ENCODE results near the gene CTNNA2.

DNA sequence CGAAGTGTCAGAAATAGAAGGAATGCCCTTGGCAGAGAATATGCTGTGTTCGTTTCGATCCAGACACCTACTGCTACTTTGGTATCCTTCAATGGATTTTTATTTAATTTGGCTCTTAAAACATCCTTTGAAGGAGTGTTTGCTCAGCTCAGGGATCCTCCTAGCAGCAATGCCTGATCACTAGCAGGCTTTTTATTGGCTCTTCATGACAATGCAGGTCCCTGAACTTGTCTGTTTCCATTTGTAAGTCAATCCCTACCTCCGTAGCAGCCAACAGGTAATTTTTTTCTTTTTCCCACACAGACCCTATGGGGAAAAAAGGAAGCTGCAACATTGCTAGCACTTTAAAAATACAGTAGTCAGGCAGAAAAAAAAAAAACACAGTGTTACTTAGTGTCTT, 1157.9 kb downstream of the CTNNA2 start:
- TF ChIP-seq, protein P1, sequence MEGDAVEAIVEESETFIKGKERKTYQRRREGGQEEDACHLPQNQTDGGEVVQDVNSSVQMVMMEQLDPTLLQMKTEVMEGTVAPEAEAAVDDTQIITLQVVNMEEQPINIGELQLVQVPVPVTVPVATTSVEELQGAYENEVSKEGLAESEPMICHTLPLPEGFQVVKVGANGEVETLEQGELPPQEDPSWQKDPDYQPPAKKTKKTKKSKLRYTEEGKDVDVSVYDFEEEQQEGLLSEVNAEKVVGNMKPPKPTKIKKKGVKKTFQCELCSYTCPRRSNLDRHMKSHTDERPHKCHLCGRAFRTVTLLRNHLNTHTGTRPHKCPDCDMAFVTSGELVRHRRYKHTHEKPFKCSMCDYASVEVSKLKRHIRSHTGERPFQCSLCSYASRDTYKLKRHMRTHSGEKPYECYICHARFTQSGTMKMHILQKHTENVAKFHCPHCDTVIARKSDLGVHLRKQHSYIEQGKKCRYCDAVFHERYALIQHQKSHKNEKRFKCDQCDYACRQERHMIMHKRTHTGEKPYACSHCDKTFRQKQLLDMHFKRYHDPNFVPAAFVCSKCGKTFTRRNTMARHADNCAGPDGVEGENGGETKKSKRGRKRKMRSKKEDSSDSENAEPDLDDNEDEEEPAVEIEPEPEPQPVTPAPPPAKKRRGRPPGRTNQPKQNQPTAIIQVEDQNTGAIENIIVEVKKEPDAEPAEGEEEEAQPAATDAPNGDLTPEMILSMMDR (IDR thresholded peaks at IDR 0.05): no peak
- no peak for TF ChIP-seq POLR2AphosphoS5 (IDR thresholded peaks at IDR 0.05; ENCODE audit: low read depth, low read length)

Measured in Panc1 (cell line).